GDM1 (cell line): ENCODE measurements around the gene URB2.
"Not testable (repeated sequence)": the region's sequence is repeated elsewhere in the genome, so short reads cannot be mapped to it uniquely, and the experiment has no call there.

Experiments used
- DNase-seq: peaks from one replicate; lab custom pipeline; 2025; lab: John Stamatoyannopoulos, UW

URB2 gene

DNA sequence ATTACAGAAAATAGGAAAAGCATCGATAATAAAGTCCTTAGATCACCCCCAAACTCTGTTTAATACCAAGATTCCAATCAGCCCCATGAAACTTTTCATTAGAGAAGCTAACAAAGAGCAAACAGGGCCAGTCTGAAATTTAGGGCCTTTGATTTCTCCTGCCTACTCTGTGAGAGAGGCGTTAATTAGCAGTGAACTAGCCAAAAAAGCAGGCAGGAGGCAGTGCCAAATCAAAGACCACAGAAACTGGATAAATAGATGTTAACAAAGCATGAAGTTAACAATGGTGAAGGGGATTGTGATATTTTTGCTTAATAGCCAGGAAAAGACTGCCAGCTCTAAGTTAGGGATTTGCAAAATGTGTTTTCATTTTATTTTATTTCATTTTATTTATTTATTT is 11.3 kb upstream of the URB2 start:
- DNase-seq = no peak

DNA sequence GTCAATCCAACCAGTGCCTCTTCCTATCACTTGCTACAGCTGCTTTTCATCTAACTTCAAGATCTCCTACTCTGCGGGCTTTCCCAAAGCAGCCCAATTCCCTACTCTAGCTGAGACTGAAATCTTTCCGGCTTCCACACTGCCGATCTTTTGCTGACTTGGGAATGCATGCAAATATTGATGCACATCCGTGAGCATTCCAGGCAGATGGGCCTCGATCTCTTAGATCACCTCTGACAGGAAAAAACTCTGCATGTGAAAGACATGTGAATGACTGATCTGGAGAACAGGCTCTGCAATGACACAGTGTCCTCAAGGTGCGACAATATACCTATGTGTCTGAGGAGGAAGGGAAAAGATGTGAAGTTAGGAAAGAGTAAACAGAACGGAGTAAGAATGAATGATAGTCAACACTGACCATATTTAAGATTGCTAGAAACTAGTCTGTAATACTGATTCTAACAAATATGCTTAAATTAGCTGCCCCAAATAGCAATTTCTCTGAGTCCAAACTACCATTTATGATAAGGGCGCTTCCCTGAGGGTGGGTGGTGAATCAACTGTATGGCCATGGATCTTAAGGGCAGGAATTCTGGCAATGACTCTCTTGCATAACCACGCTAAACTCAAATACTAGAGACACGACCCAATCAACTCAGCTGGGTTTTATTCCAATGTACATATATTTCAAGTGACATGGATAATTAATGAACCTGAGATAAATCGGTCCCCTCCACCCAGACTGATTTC is 8.5 kb upstream of the URB2 start:
- DNase-seq = no peak

DNA sequence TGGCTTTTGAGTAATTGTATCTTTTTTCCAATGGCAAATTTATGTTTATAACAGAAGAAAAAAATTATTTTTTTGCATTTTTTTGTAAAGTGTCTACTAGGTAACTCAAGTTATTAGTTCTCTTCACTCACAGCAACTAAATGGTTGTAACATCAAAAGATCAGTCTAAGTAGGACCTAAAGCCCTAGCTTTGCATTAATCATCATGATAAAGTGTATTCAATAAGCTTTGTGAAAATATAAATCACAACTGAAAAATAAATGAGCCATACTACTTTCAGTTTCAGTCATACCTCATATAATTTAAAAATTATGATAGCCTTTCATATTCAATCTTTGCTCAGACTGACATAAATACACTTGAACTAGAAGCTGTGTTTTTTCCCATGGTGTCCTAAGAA is 7.0 kb upstream of the URB2 start:
- DNase-seq = no peak

DNA sequence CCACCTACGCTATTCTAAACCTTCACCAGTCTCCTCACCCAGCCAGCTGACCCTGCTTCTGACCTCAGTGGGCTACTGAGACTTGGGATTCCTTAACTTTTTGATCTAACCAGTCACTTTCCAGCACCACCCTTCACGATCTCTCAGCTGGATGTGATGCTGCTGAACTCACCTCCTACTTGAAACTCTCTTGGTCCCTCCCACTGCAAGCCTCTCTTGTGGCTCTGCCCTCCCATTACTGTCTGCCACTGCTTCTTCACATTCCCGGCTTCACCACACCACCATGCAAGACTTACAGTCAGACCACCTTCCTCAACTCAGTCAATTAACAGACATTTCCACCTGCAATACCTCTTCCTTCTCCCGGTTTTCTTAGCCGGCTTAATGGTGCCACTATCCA is 6.4 kb upstream of the URB2 start:
- no peak for DNase-seq

DNA sequence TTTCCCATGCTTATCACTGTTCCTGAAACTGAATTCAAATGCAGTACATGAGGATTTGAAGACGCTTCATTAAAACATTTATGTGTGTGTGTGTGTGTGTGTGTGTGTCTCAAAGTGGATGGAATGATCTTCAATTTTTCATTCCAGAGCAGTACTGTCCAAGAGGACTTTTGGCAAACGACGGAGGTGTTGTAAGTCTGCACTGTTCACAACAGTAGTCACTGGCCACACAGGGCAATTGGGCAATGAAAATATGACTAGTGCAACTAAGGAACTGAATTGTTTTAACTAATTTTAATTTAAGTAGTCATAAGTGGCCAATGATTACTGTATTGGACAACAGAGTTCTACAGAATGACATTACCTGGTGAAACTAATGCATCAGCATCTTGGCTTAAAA is 5.2 kb upstream of the URB2 start:
- DNase-seq = no peak

DNA sequence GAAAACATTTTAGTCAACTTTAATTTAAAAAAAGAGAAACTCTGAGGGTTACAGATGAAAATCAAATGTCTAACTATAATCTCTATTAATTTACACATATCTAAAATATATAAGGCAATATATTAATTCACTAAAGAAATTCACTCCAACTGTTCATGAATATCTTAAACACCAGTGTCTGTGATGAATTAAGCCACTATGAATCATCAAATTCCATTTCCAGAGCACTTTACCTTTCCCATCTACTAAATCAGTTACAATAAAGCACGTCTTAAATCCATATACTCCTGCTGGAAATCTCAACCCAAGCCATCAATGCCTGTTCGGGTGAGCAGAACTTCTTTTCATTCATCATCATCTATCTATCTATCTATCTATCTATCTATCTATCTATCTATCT is 4.4 kb upstream of the URB2 start:
- DNase-seq = no peak

DNA sequence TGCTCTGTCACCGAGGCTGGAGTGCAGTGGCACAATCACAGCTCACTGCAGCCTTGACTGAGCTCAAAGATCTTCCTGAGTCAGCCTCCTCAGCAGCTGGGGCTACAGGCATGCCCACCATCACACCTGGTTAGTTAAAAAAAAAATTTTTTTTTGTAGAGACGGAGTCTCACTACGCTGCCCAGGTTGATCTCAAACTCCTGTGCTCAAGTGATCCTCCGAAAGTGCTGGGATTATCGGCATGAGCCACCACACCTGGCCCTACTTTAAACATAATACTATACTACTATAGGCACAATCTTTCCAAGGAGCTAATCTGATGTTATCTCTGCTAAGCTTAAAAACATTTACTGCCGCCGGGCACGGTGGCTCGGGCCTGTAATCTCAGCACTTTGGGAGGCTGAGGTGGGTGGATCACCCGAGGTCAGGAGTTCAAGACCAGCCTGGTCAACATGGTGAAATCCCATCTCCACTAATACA is 3.4 kb upstream of the URB2 start:
- not testable (repeated sequence) for DNase-seq

DNA sequence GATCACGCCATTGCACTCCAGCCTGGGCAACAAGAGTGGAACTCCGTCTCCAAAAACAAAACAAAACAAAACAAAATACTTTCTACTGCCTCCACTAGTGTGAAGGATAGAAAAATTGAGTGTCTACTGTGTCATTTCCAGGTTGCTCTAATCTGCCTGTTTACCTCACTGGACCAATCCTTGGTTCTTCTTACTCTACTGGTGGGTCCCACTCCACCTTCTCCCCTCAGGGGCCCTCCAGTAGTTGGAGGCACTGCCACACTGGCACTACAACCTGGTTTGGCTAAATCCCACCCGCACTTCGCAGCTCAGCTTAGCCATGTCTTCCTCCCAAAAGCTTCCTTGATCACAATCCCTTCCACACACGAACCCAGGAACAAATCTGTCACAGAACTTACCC is 2.8 kb upstream of the URB2 start:
- DNase-seq = no peak

DNA sequence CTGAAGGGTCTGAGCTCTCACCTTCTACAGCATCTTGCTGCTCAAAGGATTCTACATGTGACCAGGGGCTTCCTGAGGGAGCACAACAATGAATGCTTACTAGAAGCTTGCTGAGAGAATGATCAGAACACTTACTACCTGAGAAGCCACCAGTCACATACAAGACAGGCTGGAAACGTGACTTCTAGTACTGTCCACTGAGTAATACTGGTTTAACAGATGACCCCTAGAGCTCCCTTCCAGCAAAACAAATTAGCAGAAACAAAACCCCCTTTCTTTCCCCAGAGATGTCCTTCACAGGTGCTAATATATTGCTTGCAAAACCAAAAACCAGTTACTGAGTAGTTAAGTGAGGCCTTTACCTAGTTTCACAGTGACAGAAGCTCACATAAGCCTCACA is 2.2 kb upstream of the URB2 start:
- DNase-seq = no peak

DNA sequence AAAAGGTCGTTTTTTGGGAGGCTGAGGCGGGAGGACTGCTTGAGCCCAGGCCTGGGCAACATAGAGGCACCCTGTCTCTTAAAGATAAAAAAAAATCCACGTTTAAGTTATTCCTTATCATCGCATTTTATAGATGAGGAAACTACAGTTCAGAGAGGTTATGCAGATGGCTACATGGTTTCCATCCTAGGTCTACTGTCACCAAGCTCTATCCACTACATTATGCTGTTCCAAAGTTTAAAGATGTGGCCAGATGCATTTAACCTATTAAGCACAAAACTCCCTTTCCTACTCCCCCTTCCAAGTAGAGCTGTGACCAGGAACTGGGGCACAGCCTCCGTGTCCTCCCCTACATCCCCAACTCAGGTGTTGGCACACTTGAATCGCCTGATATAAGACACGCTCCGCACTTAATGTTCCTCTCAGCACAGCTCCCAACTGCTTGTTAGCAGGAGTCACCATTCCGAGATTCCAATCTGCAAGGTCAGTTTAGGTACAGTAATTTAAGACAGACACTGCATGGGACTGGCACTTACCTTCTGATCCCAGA is 1.5 kb upstream of the URB2 start:
- DNase-seq = no peak

DNA sequence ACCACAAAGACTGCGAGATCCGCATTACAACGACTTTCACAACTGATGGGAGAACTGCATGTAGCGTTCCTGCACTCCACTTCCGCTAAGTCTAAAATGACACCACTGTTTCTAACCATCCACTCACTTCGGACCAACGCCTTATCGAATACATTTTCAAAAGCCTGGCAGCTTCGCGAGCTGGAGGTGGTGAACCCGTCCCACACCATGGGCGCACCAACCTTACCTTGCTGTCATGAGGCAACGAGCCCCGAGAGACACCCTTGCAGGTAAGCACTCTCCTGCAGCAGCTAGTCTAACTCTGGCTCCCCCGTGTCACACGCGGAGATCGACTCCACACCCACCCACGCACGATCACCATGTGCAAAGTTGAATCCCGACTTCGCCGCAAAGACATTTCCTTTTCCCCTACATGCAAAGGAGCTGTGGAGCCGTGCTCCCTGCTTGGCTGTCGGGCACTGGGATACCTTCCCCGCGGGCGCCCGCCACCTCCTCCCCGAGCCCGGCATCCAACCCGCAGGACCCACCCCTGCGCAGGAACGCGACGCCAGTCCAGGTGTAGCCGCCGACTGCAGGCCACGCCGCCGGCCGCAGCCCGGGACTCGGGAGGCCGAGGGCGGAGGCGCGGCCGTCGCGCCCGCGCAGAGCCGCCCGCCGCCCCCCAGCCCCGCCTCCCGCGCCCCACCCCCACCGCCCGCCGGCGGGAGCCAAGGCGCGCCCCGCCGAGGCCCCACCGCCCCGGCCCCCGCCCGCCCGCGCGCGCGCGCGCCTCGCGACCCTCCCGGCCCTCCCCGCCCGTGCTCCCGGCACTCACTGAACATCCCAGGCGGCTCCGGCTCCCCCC is 754 bp upstream of the URB2 start:
- DNase-seq = no peak

DNA sequence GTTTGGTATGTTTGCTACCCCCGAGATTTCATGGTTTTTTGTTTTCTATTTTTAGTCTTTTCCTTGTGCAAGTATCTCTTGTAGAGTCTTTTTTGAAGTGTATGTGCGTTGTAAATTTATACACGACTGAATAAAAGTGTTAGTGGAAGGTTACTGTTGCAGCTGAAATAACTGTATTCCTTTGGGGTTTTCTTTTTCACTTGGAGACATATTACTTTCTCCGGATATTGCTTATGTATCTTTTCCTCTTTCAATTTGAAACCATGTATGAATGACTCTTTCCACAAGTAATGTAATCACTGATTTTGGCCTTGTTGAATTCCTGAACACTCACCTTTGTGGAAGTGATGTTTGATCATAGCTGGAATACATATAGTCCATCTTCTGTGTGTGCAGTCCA is 956 bp downstream of the URB2 start:
- no peak for DNase-seq

DNA sequence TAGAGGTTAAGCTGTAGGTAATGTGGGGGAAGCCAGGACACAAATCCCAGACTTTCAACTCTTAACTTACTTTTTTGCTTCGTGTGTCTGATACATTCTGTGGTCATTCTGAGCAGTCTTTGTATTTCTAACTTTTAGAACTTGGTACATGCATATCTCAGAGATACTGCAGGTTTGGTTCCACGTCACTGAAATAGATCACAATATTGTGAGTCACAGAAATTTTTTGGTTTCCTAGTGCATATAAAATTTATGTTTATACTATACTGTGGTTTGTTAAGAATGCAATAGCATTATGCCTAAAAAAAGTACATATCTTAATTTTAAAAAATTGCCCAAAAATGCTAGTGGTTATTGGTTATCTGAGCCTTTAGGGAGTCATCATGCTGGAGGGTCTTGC is 3.2 kb downstream of the URB2 start:
- DNase-seq = no peak

DNA sequence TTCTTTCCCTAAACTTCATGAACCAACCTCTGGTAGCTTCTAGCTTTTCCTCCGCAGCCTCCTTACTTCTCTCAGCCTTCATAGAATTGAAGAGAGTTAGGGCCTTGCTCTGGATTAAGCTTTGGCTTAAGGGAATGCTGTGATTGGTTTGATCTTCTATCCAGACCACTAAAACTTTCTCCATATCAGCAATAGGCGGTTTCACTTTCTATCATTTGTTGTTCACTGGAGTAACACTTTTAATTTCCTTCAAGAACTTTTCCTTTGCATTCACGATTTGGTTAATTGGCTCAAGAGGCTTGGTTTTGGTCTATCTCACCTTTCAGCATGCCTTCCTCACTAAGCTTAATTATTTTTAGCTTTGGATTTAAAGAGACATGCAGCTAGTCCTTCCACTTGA is 5.1 kb downstream of the URB2 start:
- DNase-seq = no peak

DNA sequence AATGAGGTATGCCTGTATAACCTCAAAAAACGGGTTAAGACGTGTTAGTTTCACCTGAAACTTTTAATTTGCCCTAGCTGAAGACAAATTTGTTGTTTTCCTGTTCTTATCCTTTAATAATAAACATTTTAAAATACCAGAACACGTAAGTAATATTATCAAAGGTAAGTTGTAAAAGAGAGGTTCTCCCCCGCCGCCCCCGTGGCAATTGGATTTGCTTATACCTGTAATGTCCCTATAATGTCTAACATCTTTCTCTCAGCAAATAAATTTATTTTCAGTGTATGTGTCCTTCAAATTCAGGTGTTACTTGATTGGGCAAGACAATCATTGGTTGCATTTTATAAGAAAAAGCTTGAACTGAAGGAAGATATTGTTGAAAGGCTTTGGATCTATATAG is 5.9 kb downstream of the URB2 start:
- DNase-seq = no peak

DNA sequence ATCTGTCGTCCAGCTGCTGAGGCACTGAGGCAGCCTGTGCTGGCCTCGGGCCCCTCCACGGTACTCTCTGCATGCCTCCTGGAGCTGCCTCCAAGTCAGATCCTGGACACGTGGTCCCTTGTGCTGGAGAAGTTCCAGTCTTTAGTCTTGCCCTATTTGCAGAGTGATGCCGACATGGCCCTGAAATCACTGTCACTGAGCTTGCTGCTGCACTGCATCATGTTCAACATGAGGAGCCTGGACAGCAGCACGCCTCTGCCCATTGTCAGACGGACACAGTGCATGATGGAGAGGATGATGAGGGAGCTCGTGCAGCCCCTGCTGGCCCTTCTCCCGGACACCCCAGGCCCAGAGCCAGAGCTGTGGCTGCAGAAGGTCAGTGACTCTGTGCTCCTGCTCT is 10.0 kb downstream of the URB2 start:
- DNase-seq = no peak

DNA sequence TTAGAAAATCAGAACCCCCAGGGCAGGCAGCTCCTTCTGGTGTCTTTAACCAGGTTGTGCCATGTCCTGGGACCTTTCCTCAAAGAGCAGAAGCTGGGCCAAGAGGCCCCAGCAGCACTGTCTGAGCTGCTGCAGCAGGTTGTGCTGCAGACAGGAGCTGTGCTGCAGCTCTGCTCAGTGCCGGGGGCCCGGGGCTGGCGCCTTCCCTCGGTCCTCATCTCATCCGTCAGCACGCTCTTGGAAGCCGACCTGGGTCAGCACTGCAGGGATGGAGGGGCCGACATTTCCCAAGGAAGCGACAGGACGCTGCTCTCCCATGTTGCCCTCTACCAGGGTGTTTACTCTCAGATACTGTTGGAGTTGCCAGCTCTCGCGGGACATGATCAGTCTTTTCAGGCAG is 11.7 kb downstream of the URB2 start:
- no peak for DNase-seq

DNA sequence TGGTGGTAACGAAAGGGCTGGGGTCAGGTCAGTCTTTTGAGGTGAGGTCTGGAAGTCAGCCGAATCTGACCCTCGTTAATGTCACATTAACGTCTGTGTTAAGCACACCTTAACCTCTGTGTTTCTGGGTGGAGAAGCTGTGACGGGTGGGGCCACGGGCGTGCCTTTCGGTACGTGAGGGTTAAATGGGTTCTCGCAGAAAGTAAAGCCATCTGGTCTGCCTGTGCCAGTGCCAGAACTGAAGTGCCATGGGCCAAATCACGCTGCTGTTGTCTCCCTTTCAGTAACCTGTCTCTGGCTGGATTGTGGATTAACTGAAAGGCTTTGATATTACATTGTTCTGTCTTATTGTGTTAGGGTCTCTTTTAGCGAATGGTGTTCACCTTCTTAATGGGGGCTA is 14.4 kb downstream of the URB2 start:
- DNase-seq = no peak

DNA sequence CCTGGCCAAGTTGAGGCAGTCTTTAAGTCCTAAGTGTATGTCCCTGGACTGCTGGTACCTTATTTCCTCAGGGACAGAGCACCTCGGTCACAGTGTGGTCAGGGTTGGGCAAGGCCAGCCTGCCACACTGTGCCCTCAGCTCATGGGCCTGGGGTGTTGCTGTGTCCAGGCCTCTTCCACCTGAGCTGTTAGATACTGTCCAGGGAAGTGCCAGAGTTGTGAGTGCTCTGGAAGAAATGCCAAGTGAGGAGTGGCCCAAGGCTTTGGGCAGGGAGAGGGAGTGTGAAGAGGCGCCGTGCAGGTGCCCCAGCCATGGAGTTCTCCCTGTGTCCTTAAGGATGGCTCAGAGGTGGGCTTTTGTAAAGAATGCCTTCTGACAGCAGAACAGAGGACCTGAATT is 15.3 kb downstream of the URB2 start:
- no peak for DNase-seq

DNA sequence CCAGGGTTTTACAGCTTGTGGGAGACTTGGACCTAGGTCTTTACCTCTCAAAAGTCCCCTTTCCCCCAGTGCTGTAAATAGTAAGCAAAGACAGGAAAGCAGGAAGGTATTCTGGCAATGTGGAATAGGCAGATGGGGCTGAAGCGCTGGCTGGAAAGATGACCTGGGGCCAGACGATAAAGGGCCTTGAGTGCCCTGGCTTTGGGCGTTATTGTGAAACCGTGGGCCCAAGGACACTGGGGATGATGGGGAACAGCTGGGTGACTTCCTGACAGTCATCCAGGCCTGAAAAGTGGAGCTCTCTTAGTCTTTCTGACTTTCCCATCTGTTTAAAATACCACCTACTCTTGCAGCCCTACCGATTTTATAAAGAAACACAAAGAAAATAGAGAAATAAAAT is 16.3 kb downstream of the URB2 start:
- no peak for DNase-seq

DNA sequence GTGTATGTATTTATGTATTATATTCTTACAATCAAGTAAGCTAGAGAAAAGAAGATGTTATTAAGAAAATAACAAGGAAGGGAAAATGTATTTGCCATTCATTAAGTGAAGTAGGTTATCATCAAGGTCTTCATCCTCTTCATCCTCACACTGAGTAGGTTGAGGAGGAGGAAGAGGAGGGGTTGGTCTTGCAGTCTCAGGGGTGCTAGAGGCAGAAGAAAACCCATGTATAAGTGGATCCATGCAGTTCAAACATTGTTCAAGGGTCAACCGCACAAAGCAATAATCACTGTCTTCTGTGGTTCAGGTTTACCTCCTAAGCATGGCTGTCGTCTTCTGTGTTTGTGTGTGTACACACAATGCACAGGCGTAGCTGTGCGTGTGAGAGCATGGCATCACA is 16.9 kb downstream of the URB2 start:
- no peak for DNase-seq

DNA sequence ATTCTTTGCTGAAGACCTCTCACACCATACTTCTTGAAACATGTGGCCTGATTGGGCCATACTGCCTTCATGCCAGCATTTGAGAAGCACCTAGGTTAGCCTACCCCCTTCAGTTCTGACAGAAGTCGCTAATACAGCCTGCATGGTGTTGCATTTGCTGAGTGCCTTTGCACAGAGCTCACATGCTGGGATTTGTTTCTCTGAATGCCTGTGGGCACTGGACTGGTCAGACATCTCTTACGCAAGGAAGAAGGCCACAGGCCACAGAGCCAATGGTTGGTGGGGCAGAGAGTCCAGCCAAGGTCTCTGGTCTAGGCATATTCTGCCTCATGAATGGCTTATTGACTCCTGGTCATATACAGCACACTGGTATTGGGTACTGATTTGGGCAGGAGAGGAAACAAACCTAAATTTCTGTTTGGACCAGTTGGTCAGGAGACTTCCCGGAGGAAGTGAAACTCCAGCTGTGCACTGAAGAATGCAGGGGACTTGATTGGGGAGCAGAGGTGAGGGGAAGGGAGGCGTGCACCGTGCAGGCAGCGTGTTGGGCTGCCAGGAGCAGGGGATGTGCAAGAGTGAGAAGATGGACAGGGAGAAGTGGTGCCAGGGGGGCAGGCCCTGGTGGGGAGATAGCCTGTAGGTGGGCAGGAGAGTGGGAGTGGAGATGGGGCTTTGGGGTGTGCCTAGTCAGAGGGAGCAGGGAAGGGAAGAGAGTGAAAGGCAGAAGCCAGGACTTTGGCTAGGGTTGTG is 18.1 kb downstream of the URB2 start:
- no peak for DNase-seq
